MCF 10A (cell line): ENCODE data around the gene F2R. TPM values are rescaled to one million over a fixed set of nuclear protein-coding genes. Genes with fewer than 3 reads are reported as not detected.

Source experiments
- BruUV-seq: library from RNA; stranded (reverse); fragments of 400-500 nt; replicated peaks from 2 replicates; lab custom pipeline; 2021; lab: Mats Ljungman, UMichigan
- CTCF ChIA-PET: fragments of 300-600 bp; sonication (Branson Sonifier 250); formaldehyde crosslinking; extraction: SDS; loops from one replicate; lab custom pipeline; 2021; ENCODE audit warnings: antibody characterized with exemption, inconsistent platforms; lab: Yijun Ruan, JAX
- POLR2A ChIA-PET: fragments of 300-600, 350-650 bp; sonication (Branson Sonifier 250); formaldehyde crosslinking; extraction: SDS; loops from one replicate; lab custom pipeline; 2020; ENCODE audit warnings: antibody characterized with exemption, inconsistent platforms; lab: Yijun Ruan, JAX
- DNase-seq: peaks from one replicate; pipeline ENCODE4 v3.0.0-alpha.2; 2018; ENCODE audit not compliant: unreplicated experiment
- H3K27ac Mint-ChIP-seq: one replicate; pipeline ENCODE4 v1.8.0; 2022; ENCODE audit warnings: mild to moderate bottlenecking, low read depth, mixed read lengths; ENCODE audit not compliant: unreplicated experiment
- H3K27me3 Mint-ChIP-seq: one replicate; pipeline ENCODE4 v1.8.0; 2022; ENCODE audit warnings: mixed read lengths; ENCODE audit not compliant: insufficient read depth, unreplicated experiment
- H3K36me3 Mint-ChIP-seq: one replicate; pipeline ENCODE4 v1.8.0; 2022; ENCODE audit warnings: mild to moderate bottlenecking, moderate library complexity, mixed read lengths; ENCODE audit not compliant: insufficient read depth, unreplicated experiment
- H3K4me1 Mint-ChIP-seq: one replicate; pipeline ENCODE4 v1.8.0; 2022; ENCODE audit warnings: mixed read lengths; ENCODE audit not compliant: insufficient read depth, unreplicated experiment
- H3K4me3 Mint-ChIP-seq: one replicate; pipeline ENCODE4 v1.8.0; 2022; ENCODE audit warnings: mild to moderate bottlenecking, moderate library complexity, mixed read lengths; ENCODE audit not compliant: unreplicated experiment
- H3K9me3 Mint-ChIP-seq: one replicate; pipeline ENCODE4 v1.8.0; 2022; ENCODE audit warnings: mixed read lengths; ENCODE audit not compliant: unreplicated experiment
- intact Hi-C: fragments of 100-400 bp; cut with micrococcal nuclease; formaldehyde crosslinking; loops from 2 replicates; pipeline ENCODE4 v1.14.1; 2022
- total RNA-seq: library from RNA; stranded (reverse); gene quantifications from 2 replicates; pipeline ENCODE4 v1.2.3, GENCODE V29; 2022
- TF ChIP-seq, protein P1 (sequence below): fragments of 200-600 bp; IDR thresholded peaks from one replicate; pipeline ENCODE4 v1.8.0; 2022; ENCODE audit warnings: antibody characterized with exemption, mild to moderate bottlenecking; ENCODE audit not compliant: unreplicated experiment

The F2R gene
- total RNA-seq, 1 experiment from 2014 or later = 17.6 TPM

- Mint-ChIP-seq H3K4me3 (no peak overlapping the region), H3K4me1 (peaks cover 12% of the 10 kb centered on the region), H3K9me3 (peaks cover 8% of the 10 kb centered on the region), H3K27me3 (no peaks in the 10 kb centered on the region), H3K27ac (peak overlapping the region; percentile 77), H3K36me3 (peaks cover 34% of the 10 kb centered on the region)
- no peak for DNase-seq
- ChIA-PET CTCF (interaction anchor here (2.8 kb wide), 1 partner anchor 50 kb away, joined by 14 read pairs; no protein-coding TSS in a partner anchor), POLR2A (no interaction called here)
- TF ChIP-seq, protein P1, sequence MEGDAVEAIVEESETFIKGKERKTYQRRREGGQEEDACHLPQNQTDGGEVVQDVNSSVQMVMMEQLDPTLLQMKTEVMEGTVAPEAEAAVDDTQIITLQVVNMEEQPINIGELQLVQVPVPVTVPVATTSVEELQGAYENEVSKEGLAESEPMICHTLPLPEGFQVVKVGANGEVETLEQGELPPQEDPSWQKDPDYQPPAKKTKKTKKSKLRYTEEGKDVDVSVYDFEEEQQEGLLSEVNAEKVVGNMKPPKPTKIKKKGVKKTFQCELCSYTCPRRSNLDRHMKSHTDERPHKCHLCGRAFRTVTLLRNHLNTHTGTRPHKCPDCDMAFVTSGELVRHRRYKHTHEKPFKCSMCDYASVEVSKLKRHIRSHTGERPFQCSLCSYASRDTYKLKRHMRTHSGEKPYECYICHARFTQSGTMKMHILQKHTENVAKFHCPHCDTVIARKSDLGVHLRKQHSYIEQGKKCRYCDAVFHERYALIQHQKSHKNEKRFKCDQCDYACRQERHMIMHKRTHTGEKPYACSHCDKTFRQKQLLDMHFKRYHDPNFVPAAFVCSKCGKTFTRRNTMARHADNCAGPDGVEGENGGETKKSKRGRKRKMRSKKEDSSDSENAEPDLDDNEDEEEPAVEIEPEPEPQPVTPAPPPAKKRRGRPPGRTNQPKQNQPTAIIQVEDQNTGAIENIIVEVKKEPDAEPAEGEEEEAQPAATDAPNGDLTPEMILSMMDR = no peak
- intact Hi-C loops = no loop called here
- BruUV-seq = no TSS peak
Observed at GRCh38 chr5:76723906-76724305, 8.0 kb downstream of the F2R start.

DNA sequence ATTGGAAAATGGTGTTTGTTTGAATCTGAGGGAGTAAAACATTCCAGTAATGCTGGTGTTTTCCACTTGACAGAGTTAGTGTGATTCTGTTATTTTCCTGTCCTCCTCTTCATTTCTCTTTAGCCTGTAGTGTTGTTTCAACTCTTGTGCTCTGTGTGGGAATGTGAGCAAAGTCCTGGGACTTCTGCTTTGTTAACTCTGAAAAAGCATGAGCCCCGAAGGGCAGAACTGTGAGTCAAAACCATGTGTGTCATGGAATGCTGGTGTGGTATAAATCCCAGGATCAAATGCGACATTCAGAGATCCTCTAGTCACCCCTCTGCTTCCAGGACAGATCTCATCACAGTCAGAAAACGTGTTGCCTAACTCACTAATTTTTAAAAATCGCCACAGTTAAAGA is 8.9 kb downstream of the F2R start:
- Mint-ChIP-seq H3K9me3 (peaks cover 18% of the 10 kb centered on the region), H3K4me3 (no peak overlapping the region), H3K27me3 (no peaks in the 10 kb centered on the region), H3K4me1 (peaks cover 9% of the 10 kb centered on the region), H3K36me3 (peaks cover 44% of the 10 kb centered on the region), H3K27ac (peak overlapping the region; percentile 77)
- peak; percentile 32 for DNase-seq
- ChIA-PET POLR2A (interaction anchor here (1.0 to 1.2 kb wide), 2 partner anchors 11 to 14 kb away, joined by 3 to 4 read pairs; no protein-coding TSS in a partner anchor), CTCF (interaction anchor here (0.7 kb wide), 1 partner anchor 42 kb away, joined by 3 read pairs; no protein-coding TSS in a partner anchor)
- TF ChIP-seq, protein P1 = no peak
- BruUV-seq = no TSS peak
- intact Hi-C loops = no loop called here

DNA sequence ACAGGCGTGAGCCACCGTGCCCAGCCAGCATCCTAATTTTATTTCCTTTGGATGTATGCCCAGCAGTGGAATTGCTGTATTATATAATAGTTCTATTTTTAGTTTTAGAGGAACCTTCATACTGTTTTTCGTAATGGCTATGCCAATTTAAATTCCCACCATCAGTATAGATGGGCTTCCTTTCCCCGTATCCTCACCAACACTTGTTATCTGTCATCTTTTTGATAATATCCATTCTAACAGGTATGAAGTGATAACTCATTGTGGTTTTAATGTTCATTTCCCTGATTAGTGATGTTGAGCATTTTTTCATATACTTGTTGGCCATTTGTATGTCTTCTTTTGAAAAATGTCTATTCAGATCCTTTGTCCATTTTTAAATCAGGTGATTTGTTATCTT is 13.0 kb downstream of the F2R start:
- TF ChIP-seq, protein P1 = no peak
- ChIA-PET POLR2A (no interaction called here), CTCF (interaction anchor here (0.5 kb wide), 1 partner anchor 32 kb away, joined by 3 read pairs; no protein-coding TSS in a partner anchor)
- H3K4me1 Mint-ChIP-seq = peaks cover 9% of the 10 kb centered on the region
- peaks cover 63% of the 10 kb centered on the region for H3K36me3 Mint-ChIP-seq
- H3K27me3 Mint-ChIP-seq = no peaks in the 10 kb centered on the region
- no peak overlapping the region for H3K4me3 Mint-ChIP-seq
- peaks cover 29% of the 10 kb centered on the region for H3K9me3 Mint-ChIP-seq
- H3K27ac Mint-ChIP-seq = no peak overlapping the region
- intact Hi-C loops = no loop called here
- BruUV-seq = no TSS peak
- no peak for DNase-seq

GRCh38 chr5:76729373-76730290 is 13.7 kb downstream of the F2R start:
- CTCF ChIA-PET = interaction anchor here (0.5 to 0.9 kb wide), 3 partner anchors 10 to 128 kb away, joined by 3 to 4 read pairs (median 3); no protein-coding TSS in a partner anchor
- H3K4me3 Mint-ChIP-seq = no peak overlapping the region
- no TSS peak for BruUV-seq
- TF ChIP-seq, protein P1 = no peak
- POLR2A ChIA-PET = no interaction called here
- no peaks in the 10 kb centered on the region for H3K27me3 Mint-ChIP-seq
- no peak for DNase-seq
- no peak overlapping the region for H3K27ac Mint-ChIP-seq
- intact Hi-C loops = no loop called here
- peaks cover 29% of the 10 kb centered on the region for H3K9me3 Mint-ChIP-seq
- peaks cover 5% of the 10 kb centered on the region for H3K4me1 Mint-ChIP-seq
- peaks cover 64% of the 10 kb centered on the region for H3K36me3 Mint-ChIP-seq
